Right ventricle myocardium inferior (tissue), 1 donor: Measurements from ENCODE around the gene RABGAP1L. TPM values are rescaled to one million over a fixed set of nuclear protein-coding genes. Genes with fewer than 3 reads are reported as not detected.

Experiments
- ATAC-seq: fragments of 200-7000 bp; cut with Tn5 transposase; one replicate; pipeline ENCODE4 v1.9.1; 2020; ENCODE audit warnings: mild to moderate bottlenecking, moderate library complexity
- DNase-seq: peaks from one replicate; pipeline ENCODE4 v3.0.0; 2021; ENCODE audit errors: missing footprints
- intact Hi-C: fragments of 100-400 bp; cut with DNase I; formaldehyde crosslinking; loops from one replicate; pipeline ENCODE4 v1.11.0; 2022
- total RNA-seq: library from RNA; stranded (reverse); fragmentation: NEBNext Ultra II Directional; extraction: Animal tissue kit (Norgen Biotek cat#: 25700); gene quantifications from one replicate; pipeline ENCODE4 v1.2.1, GENCODE V29; 2021
- donor health status: DM: no; HTN: yes; CAD: no; lungs with severe emphysema.

RABGAP1L gene
- total RNA-seq, 1 donor from 2014 or later, result 61.4 TPM

DNA sequence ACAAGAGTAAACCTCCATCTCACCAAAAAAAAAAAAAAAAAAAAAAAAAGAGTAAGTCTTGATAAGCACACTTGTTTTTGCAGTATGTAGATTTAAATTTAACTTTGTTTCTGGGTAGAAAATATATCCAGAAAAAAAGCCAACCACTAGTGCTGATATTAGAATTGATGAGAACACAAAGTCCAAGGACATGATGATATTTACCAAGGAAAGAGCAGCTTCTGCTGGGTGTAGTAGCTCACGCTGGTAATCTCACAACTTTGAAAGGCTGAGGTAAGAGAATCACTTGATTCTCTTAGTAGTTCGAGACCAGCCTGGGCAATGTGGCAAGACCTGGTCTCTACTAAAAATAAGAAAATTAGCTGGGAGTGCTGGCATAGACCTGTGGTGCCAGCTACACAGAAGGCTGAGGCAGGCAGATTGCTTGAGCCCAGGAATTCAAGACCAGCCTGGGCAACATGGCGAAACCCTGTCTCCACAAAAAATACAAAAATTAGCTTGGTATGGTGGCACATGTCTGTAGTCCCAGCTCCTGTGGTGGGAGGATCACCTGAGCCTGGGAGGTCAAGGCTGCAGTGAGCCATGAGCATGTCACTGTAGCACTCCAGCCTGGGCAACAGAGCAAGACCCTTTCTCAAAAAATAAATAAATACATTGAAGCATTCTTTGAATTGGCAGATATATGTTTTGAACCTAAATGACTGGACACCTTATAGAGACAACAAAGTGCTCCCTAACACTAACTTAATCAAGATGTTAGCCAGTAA is 776.8 kb downstream of the RABGAP1L start:
- intact Hi-C loops, result no loop called here
- ATAC-seq (no peak), DNase-seq (no peak)

DNA sequence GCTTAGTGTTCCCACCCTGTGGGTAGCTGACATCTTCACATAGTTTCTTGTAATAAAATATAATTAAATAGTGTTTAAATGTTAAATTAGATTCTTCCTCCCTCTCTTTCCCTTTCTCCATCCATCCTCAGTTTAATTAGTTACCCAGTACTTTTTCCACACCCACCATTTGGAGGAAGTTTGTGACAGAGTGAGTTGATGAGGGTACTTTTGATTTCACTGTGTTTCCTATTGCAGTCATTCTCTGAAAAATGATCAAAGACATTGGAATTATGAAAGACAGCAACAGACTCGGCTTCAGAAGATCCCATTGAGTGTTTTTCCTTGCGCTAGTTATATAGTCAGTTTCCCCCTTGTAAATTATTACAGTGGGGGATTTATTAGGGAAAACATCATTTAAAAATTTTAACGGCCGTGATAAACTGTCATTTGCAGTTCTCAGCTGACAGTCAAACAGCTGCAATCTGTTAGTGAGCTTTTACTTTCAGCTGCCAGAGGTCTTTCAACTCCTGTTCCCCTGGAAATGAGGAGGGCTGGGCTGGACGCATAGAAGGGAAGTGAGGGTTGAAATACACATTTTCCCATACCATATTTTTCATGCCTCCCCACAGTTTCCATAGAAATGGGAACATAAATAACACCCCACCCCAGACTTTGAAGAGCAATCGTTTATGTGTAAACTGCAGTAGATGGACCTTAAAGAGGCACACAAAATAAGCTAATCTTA is 779.1 kb downstream of the RABGAP1L start:
- ATAC-seq (no peak), DNase-seq (no peak)
- intact Hi-C loops, result no loop called here

DNA sequence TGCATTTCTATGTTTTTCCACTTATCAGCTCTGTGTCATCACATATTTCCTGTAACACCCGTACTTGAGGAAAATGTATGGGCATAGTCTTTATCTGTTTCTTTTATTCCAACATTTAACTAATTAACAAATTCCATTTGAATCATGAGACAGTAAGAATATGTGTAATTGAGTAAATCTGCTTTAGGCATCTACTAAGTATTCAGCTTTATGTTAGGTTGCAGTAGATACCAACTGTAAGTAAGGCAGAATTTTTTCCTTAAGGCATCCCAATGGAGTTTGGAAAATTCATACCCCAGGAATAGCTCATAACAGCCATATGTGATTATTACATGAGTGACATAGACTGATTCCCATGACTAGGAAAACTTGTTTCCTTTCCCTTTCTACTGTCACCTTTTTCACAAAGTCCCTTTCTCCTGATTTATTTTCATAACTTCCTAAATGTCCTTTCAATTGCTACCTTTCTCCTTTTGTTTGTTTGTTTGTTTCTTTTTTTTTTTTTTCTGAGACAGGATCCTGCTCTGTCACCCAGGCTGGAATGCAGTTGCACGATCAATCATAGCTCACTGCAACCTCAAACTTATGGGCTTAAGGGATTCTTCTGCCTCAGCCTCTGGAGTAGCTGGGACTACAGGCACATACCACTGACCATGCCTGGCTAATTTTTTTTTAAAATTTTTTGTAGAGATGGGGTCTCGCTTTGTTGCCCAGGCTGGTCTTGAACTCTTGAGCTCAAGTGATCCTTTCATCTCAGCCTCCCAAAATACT is 780.6 kb downstream of the RABGAP1L start:
- intact Hi-C loops, result no loop called here
- ATAC-seq, result no peak
- DNase-seq, result no peak

DNA sequence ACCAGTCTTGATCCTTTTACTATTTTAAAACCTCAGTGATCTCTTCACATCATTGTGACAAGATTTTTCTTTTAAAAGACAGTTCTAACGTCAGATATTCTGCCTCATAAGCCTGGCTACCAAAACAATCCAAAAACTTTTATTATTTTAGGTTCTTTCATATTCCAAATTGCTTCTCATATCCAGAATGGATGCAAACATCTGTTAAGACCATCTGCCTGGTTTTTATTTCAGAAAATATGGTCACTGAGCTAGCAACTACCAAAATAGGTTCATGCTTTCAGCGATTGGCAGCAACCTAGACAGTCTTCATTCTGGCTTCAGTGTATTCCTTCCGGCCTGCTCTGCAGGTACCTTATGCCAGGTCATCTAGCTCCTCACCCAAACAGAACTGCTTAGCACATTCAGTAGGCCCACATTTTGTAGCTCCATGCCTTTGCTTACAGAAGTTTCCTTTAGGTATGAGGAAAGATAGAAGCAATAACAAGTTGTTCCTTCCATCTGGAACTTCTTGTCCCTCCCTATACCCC is 781.4 kb downstream of the RABGAP1L start:
- ATAC-seq (no peak), DNase-seq (no peak)
- intact Hi-C loops, result no loop called here

DNA sequence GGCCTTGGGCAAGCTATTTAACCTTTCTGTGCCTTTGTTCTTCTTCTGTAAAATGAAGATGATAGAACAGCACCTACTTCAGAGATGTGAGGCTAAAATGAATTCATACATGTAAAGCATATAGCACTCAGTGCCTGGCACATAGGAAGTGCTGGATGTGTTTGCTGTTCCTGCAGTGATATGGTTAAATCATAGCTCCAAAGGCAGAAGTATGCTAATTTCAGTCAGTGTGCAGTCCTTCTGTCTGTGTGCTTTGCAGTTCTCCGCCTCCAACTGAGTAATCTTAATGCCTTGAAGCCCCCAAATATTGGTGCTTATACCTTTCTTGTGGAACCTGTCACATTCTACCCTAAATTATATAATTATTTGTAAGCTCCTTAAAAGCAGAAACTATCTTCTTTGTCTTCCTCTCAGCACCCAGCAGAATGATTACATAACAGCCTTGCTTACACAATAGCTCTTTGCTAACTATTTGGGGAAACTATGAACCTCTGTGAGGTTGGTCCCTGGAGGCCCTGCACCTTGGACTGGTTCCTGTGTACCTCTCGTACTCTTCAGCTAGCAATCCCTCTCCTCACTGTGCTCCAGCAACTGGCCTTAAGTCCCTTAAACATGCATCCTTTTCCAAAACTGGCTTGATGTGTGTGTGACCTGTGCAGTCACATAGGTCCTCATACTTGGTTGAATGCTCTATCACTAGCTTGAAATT is 783.4 kb downstream of the RABGAP1L start:
- ATAC-seq (peak; percentile 85), DNase-seq (no peak)
- intact Hi-C loops, result no loop called here

DNA sequence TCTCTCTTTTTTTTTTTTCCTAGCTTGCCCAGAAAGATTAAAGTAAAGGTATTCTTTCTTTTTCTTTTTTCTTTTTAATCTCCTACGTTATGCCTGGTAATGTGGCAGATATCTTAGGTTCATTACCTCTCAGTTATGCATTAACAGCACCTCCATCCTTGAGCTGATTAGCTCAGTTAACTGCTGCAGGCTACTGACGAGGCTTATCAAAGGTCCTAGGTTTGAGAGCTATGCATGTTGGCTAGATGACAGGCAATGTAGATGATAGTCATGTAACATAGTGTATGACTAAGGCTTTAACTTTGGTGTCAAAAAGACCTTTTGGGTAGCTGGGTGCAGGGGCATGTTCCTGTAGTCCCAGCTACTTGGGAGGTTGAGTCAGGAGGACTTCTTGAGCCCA is 786.7 kb downstream of the RABGAP1L start:
- intact Hi-C loops, result no loop called here
- DNase-seq, result no peak
- no peak for ATAC-seq

DNA sequence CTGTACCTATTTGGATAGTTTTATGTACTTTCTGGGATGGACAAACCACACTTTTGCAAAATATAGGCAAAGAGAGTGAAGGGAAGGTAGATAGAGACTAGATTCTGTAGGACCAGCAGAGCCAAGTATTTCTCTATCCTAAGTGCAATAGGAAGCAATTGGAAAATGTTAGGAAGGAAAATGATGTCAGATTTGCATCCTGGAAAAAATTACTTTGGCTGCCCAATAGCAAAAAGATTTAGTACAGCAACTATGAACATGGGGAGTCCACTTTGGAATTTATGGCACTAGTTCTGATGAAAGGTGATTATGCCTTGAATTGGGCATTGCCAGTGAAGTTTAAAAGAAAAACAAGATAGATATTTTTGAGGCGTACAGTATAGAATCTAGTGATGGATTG is 789.7 kb downstream of the RABGAP1L start:
- DNase-seq (no peak), ATAC-seq (no peak)
- intact Hi-C loops, result no loop called here

DNA sequence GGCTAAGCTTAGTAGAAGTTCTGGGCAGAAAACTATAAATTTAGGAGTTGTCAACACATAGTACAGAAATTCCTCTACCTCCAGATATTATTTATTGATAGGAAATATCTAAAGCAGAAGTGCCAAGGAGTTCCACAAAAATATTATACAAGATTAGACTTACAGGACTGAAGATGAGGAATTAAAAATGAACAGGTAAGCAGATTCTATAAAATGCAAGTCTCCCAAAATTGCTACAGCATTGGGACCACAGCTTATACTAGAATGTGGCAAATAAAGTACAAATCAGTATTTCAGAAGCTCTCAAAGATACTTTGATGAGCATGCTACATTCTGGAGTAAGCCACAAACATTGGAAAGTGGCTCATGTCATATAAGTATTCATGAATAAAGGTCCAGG is 790.3 kb downstream of the RABGAP1L start:
- intact Hi-C loops, result no loop called here
- DNase-seq (no peak), ATAC-seq (no peak)

DNA sequence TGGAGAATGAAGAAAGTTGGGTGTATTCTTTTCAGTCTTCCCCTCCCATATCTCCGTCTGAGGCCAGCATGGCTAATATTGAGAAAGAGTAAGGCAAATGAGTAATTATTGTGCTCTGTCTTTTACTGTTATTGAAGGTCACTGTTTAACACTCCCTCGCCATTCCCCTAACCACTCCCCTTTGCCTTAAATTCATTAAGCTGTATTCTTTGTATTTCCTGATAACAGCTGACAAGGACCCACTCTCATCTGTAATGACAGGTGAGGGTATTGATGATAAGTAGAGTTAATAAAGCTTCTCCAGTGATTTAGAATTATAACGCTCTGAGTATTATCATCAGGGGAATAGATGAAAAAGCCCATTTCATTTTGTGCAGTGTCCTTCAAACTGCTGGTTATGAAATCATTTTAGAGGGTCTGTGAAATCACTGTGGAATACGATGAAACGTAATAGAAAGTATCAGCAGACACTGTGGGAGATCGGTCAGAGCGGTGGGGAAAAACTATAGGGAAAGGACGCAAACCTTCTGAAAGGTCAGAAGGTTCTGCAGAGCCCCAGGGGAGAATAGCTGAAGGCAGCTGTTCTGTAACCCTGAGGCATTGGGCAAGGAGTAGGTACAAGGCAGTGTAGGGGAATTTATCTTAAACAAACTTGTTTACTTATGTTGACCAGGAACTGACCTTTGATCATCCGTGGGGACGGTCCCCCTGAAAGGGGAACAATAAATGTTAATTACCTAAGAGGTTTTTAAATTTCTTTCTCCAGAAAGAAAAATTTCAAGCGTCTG is 794.2 kb downstream of the RABGAP1L start:
- intact Hi-C loops, result no loop called here
- ATAC-seq (no peak), DNase-seq (no peak)

DNA sequence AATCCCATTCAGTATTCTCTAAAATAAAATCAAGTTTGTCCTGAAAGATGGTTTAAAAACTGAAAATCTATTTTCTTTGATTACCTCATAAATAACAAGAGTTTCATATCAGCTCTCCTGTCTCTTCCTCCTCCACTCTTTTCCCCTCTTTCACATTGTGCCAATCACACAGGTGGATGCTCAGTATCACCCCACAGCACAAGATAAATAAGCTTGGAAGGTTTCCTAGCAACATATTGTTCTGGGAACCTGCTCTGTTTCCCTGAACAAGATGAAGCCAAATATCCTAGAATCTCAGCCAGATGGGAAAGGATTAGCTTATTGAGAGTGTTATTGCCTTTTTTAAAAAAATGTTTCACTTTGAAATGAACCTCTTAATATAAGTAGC is 794.7 kb downstream of the RABGAP1L start:
- no peak for ATAC-seq
- intact Hi-C loops, result no loop called here

DNA sequence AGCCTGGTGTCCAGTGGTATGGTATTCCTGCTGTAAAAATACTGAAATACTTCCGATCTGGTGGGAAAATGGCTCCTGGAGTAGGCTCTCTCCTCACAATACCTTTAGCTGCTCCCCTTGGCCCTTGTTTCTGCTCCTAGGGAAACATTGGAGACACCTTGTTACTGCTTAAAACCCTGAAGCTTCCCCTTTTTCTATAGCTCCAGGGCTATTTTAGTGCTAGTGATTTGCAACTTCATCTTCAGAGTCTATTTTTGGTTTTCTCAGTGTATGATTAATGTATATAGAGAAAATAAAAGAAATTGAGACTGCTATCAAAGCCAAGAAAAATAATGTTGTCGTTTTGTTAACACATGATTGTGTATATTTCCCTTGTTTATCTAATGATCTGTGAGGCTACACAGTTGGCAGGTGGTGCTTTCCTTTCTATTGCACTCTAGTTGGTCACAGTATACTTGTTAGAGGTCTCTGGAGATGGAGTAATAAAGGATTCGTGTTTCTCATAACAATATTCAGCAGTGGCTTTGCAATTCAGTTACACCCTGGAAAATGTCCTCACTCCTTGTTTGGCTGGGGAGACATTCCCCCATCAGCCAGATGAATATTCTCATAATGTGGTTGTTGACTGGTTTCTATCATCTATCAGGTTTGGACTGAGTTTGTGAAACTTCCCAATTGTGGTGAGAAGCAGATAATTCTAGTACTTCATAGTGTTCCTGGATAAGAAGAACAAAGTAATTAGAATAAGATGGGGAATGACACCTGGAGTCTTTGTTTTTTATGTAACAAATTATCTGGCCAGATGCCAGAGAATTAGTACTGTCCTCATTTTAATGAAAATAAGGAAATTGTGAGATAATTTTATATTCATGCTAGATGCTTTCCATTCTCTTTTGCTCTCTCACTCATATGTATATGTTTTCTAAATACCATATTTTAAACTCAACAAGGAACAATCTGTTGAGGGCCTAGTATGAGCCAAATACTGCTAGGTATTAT is 795.6 kb downstream of the RABGAP1L start:
- DNase-seq, result no peak
- intact Hi-C loops, result no loop called here
- no peak for ATAC-seq

More for the DNA sequence above, 794.7 kb downstream of the RABGAP1L start:
- DNase-seq, result no peak

DNA sequence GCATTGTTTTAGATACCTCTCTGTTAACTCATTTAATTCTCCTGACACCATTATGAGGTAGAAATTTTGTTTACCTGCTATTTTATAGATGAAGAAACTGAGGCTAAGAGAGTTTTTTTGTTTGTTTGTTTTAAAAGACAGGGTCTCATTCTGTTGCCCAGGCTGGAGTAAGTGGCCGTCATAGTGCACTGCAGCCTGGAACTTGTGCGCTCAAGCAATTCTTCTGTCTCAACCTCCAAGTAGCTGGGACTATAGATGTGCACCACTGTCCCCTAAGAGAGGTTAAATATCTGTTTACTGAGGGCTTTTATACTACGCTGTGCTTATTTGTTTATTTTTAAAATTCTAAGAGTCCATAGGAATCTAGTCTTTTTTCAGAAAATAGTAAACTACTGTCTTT is 796.8 kb downstream of the RABGAP1L start:
- ATAC-seq, result no peak

DNA sequence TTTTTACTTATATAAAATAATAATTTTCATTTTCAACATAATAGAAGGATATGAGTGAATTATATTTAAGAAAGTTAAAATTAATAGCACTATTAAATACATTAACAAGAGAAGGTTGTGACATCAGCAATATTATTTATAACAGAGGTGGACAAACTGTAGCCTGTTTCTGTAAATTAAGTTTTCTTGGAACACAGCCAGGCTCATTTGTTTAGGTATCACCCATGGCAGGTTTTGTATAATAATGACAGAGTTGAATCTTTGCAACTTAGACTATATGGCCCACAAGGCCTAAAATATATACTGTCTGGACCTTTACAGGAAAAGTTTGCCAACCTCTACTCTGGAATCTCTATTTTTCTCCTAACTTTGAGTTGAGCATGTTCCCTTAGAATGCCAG is 797.7 kb downstream of the RABGAP1L start:
- ATAC-seq (no peak), DNase-seq (no peak)
- intact Hi-C loops, result no loop called here

More for the DNA sequence above, 796.8 kb downstream of the RABGAP1L start:
- no peak for DNase-seq
- intact Hi-C loops, result no loop called here

DNA sequence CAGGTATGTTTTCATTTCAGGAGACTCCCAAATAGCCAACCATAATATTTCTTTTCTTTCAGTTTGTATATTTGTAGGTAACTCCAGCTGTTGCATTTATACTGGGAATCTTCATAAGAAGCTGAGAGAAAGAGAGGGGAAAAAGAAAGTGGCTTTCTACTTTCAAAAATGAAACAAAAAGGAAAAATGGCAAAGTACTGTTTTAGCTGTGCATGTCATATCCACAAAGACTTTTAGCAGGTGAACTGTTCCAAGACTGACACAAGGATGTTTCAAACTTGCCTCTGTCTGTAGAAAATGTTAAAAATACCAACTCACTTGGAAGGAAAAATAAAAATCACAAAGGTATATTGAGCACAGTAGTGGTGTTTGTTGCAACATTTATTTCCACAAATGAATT is 798.5 kb downstream of the RABGAP1L start:
- ATAC-seq (no peak), DNase-seq (no peak)
- intact Hi-C loops, result no loop called here

DNA sequence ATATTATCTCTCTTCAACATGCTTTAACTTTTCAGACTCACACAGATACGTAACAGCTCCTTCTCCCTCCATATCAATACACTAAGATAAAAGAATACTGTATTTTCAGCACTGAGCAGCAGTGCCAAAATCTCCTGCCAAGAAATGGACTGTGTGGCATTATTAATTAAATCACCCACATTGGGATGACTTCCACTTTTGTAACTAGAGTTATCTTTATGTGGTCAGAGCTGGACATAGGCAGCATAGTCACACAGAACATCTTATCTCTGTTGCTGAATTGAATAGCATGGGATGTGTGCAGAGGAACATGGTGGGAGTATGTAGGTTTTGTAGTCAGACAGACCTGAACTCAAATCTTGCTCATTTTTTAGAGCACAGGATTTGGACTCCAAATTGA is 799.1 kb downstream of the RABGAP1L start:
- intact Hi-C loops, result no loop called here
- DNase-seq, result no peak
- no peak for ATAC-seq

DNA sequence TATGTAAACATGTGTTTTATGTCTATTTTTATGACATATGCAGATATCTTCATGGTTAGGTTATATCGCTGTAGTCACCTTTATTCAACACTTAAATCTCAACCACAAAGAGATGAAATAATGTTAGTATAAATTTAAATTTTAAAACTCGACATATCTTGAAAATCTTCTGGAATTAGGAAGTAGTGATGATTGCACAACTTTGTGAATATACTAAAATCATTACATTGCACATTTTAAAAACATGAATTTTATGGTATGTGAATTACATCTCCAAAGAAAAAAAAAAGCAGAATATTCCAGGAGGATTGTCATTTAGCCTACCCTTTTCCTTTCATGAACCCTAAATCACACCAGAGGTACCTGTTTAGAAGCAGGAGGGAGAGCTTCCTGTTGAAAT is 801.0 kb downstream of the RABGAP1L start:
- no peak for DNase-seq
- intact Hi-C loops, result no loop called here
- no peak for ATAC-seq

DNA sequence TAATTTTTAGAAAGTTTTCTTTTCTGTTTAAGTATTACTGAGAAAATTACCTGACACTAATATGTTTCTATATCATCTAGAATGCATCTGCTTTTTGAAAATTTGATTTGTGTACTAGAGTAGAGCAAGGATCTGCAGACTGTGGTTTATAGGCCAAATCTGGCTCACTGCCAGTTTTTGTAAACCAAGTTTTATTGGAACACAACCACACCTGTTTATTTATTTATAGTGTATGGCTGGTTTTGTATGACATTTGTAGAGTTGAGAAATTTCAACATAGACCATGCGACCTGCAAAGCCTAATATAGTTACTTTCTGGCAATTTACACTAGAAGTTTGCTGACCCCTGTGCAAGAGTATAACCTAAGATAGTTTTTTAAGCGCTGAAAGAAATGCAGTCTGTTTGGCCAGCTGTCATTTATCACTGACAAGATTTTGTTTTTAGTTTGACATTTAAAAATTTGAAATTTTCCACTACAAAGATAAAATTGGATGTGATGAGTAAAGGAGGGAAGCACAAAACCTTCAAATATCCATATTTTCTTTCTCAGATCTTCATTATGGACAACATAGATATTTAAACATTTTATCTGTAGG is 804.3 kb downstream of the RABGAP1L start:
- DNase-seq, result no peak
- intact Hi-C loops, result no loop called here
- no peak for ATAC-seq
